ENCODE data around the gene DPP6. TPM values are rescaled to one million over a fixed set of nuclear protein-coding genes. Genes with fewer than 3 reads are reported as not detected.
"Not testable (repeated sequence)": the region's sequence is repeated elsewhere in the genome, so short reads cannot be mapped to it uniquely, and the experiment has no call there.

Gene DPP6
- total RNA-seq, 3 donors from 2014 or later = 0.59 to 0.98 TPM; not detected in 1

GRCh38 chr7:154053466-154054312, 1.5 kb downstream of the DPP6 start:
- H3K9me3 ChIP-seq; H3K4me3 ChIP-seq; H3K27me3 ChIP-seq; H3K27ac ChIP-seq; H3K4me1 ChIP-seq; intact Hi-C loops (cut with DNase I; ENCODE audit: low total_unique reads); DNase-seq (ENCODE audit: low spot score in 2 of 2); H3K36me3 ChIP-seq: not testable (repeated sequence)

- intact Hi-C loops (cut with DNase I; ENCODE audit: low total_unique reads); H3K9me3 ChIP-seq; H3K4me3 ChIP-seq; DNase-seq (ENCODE audit: low spot score in 2 of 2); H3K36me3 ChIP-seq; H3K4me1 ChIP-seq; H3K27ac ChIP-seq; H3K27me3 ChIP-seq: not testable (repeated sequence)
Measured at GRCh38 chr7:154054664-154055063, 2.5 kb downstream of the DPP6 start.

- intact Hi-C loops (cut with DNase I; ENCODE audit: low total_unique reads); DNase-seq (ENCODE audit: low spot score in 2 of 2); H3K27me3 ChIP-seq; H3K36me3 ChIP-seq; H3K4me3 ChIP-seq; H3K27ac ChIP-seq; H3K9me3 ChIP-seq; H3K4me1 ChIP-seq: not testable (repeated sequence)
Measured at GRCh38 chr7:154055491-154056106, 3.4 kb downstream of the DPP6 start.

- H3K4me3 ChIP-seq; H3K27me3 ChIP-seq; H3K27ac ChIP-seq; H3K4me1 ChIP-seq; intact Hi-C loops (cut with DNase I; ENCODE audit: low total_unique reads); DNase-seq (ENCODE audit: low spot score in 2 of 2); H3K36me3 ChIP-seq: not testable (repeated sequence)
- H3K9me3 ChIP-seq = peaks cover 0 to 12% of the 10 kb centered on the region in 2 donors
Measured at GRCh38 chr7:154058783-154059182, 6.6 kb downstream of the DPP6 start.

- DNase-seq (ENCODE audit: low spot score in 2 of 2); H3K36me3 ChIP-seq; H3K27ac ChIP-seq; intact Hi-C loops (cut with DNase I; ENCODE audit: low total_unique reads); H3K4me3 ChIP-seq; H3K4me1 ChIP-seq; H3K27me3 ChIP-seq: not testable (repeated sequence)
- peaks cover 0 to 12% of the 10 kb centered on the region in 2 donors for H3K9me3 ChIP-seq
Measured at GRCh38 chr7:154060551-154060950, 8.4 kb downstream of the DPP6 start.

GRCh38 chr7:154071833-154072232, 19.6 kb downstream of the DPP6 start:
- H3K27ac ChIP-seq; DNase-seq (ENCODE audit: low spot score in 2 of 2); H3K4me1 ChIP-seq; H3K9me3 ChIP-seq; H3K4me3 ChIP-seq; intact Hi-C loops (cut with DNase I; ENCODE audit: low total_unique reads); H3K27me3 ChIP-seq; H3K36me3 ChIP-seq: not testable (repeated sequence)
- TF ChIP-seq CTCF (IDR thresholded peaks at IDR 0.05) = peak in 2 of 3 donors; percentile 18 to 46

- intact Hi-C loops (cut with DNase I; ENCODE audit: low total_unique reads); H3K36me3 ChIP-seq; H3K4me3 ChIP-seq; H3K27ac ChIP-seq; DNase-seq (ENCODE audit: low spot score in 2 of 2); H3K9me3 ChIP-seq; H3K27me3 ChIP-seq; H3K4me1 ChIP-seq: not testable (repeated sequence)
Measured at GRCh38 chr7:154072395-154073181, 20.4 kb downstream of the DPP6 start.

- H3K36me3 ChIP-seq; DNase-seq (ENCODE audit: low spot score in 2 of 2); H3K4me3 ChIP-seq; H3K27ac ChIP-seq; H3K27me3 ChIP-seq; H3K4me1 ChIP-seq; intact Hi-C loops (cut with DNase I; ENCODE audit: low total_unique reads); H3K9me3 ChIP-seq: not testable (repeated sequence)
Measured at GRCh38 chr7:154078523-154078922, 26.3 kb downstream of the DPP6 start.

GRCh38 chr7:154080249-154080648, 28.1 kb downstream of the DPP6 start:
- H3K36me3 ChIP-seq; H3K27me3 ChIP-seq; H3K9me3 ChIP-seq; H3K27ac ChIP-seq; H3K4me3 ChIP-seq; H3K4me1 ChIP-seq; DNase-seq (ENCODE audit: low spot score in 2 of 2); intact Hi-C loops (cut with DNase I; ENCODE audit: low total_unique reads): not testable (repeated sequence)

GRCh38 chr7:154087037-154087725, 35.0 kb downstream of the DPP6 start:
- intact Hi-C loops (cut with DNase I; ENCODE audit: low total_unique reads); H3K27ac ChIP-seq; H3K36me3 ChIP-seq; H3K4me3 ChIP-seq; H3K9me3 ChIP-seq; H3K4me1 ChIP-seq; H3K27me3 ChIP-seq: not testable (repeated sequence)
- DNase-seq (ENCODE audit: low spot score in 2 of 2) = peak in 1 of 2 donors; percentile 20

- H3K4me1 ChIP-seq; DNase-seq (ENCODE audit: low spot score in 2 of 2); H3K27me3 ChIP-seq; H3K36me3 ChIP-seq; intact Hi-C loops (cut with DNase I; ENCODE audit: low total_unique reads); H3K9me3 ChIP-seq; H3K4me3 ChIP-seq; H3K27ac ChIP-seq: not testable (repeated sequence)
Measured at GRCh38 chr7:154092093-154092492, 39.9 kb downstream of the DPP6 start.

- not testable (repeated sequence) for H3K27ac ChIP-seq
Measured at GRCh38 chr7:154095201-154095600, 43.0 kb downstream of the DPP6 start.

More at GRCh38 chr7:154095201-154095600, 43.0 kb downstream of the DPP6 start:
- H3K9me3 ChIP-seq; H3K27me3 ChIP-seq; H3K4me3 ChIP-seq; DNase-seq (ENCODE audit: low spot score in 2 of 2); H3K36me3 ChIP-seq; H3K4me1 ChIP-seq; intact Hi-C loops (cut with DNase I; ENCODE audit: low total_unique reads): not testable (repeated sequence)
